HuH-7.5 (cell line): ENCODE results near the gene ZMYND8.
"Not testable (repeated sequence)": the region's sequence is repeated elsewhere in the genome, so short reads cannot be mapped to it uniquely, and the experiment has no call there.

ENCODE experiments used
- DNase-seq: peaks from one replicate; pipeline ENCODE4 v3.0.0; 2011; ENCODE audit warnings: low spot score

Gene ZMYND8

GRCh38 chr20:47265214-47265613 lies 91.3 kb downstream of the ZMYND8 start:
- no peak for DNase-seq

- DNase-seq = not testable (repeated sequence)
Measured at GRCh38 chr20:47264137-47264769, 92.2 kb downstream of the ZMYND8 start.

GRCh38 chr20:47263465-47264084 lies 92.9 kb downstream of the ZMYND8 start:
- DNase-seq = no peak

- DNase-seq = no peak
Measured at GRCh38 chr20:47263080-47263464, 93.4 kb downstream of the ZMYND8 start.

GRCh38 chr20:47262365-47263013 lies 94.0 kb downstream of the ZMYND8 start:
- no peak for DNase-seq

- no peak for DNase-seq
Measured at GRCh38 chr20:47262008-47262364, 94.5 kb downstream of the ZMYND8 start.

- DNase-seq = not testable (repeated sequence)
Measured at GRCh38 chr20:47261161-47261774, 95.2 kb downstream of the ZMYND8 start.

GRCh38 chr20:47260540-47261126 lies 95.9 kb downstream of the ZMYND8 start:
- not testable (repeated sequence) for DNase-seq

GRCh38 chr20:47258745-47259695 lies 97.5 kb downstream of the ZMYND8 start:
- DNase-seq = no peak

- DNase-seq = no peak
Measured at GRCh38 chr20:47257771-47258170, 98.7 kb downstream of the ZMYND8 start.

- DNase-seq = no peak
Measured at GRCh38 chr20:47257256-47257655, 99.2 kb downstream of the ZMYND8 start.

- DNase-seq = no peak
Measured at GRCh38 chr20:47256668-47257236, 99.7 kb downstream of the ZMYND8 start.

GRCh38 chr20:47253872-47254271 lies 102.6 kb downstream of the ZMYND8 start:
- no peak for DNase-seq

- no peak for DNase-seq
Measured at GRCh38 chr20:47252879-47253307, 103.6 kb downstream of the ZMYND8 start.

GRCh38 chr20:47251154-47252020 lies 105.1 kb downstream of the ZMYND8 start:
- DNase-seq = no peak

- no peak for DNase-seq
Measured at GRCh38 chr20:47250360-47250759, 106.1 kb downstream of the ZMYND8 start.

- DNase-seq = no peak
Measured at GRCh38 chr20:47249913-47250312, 106.6 kb downstream of the ZMYND8 start.

- DNase-seq = no peak
Measured at GRCh38 chr20:47248448-47248966, 108.0 kb downstream of the ZMYND8 start.

GRCh38 chr20:47247972-47248371 lies 108.5 kb downstream of the ZMYND8 start:
- no peak for DNase-seq
